Measurements from ENCODE around the gene OR2B2. TPM values are rescaled to one million over a fixed set of nuclear protein-coding genes. Genes with fewer than 3 reads are reported as not detected.

The OR2B2 gene
- total RNA-seq, 6 donors from 2014 or later: not detected

DNA sequence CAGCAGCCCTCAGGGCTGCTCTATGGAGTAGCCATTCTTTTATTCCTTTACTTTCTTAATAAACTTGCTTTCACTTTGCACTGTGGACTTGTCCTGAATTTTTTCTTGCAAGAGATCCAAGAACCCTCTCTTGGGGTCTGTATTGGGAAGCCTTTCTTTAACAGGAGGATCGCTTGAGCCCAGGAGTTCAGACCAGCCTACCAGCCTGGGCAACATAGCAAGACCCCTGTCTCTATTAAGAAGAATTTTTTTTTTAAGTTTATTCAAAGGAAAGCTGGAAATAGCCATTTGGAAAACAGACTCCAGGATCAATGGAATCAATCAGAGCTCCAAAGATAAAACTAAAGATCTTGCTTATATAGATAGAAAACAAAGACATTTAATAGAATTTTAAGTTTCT is 29.1 kb downstream of the OR2B2 start:
- DNase-seq: no peak
- Histone ChIP-seq H3K27ac (no peak overlapping the region), H3K36me3 (no peaks in the 10 kb centered on the region), H3K27me3 (no peaks in the 10 kb centered on the region), H3K4me1 (no peaks in the 10 kb centered on the region), H3K9me3 (no peaks in the 10 kb centered on the region), H3K4me3 (no peak overlapping the region)
- 94 to 100% methylated on average over 1 of the region's 1 CpG for WGBS, 2 donors
- no peak for TF ChIP-seq POLR2AphosphoS5 (IDR thresholded peaks at IDR 0.05)
- ATAC-seq (ENCODE audit: low FRiP score in 2 of 2): no peak

DNA sequence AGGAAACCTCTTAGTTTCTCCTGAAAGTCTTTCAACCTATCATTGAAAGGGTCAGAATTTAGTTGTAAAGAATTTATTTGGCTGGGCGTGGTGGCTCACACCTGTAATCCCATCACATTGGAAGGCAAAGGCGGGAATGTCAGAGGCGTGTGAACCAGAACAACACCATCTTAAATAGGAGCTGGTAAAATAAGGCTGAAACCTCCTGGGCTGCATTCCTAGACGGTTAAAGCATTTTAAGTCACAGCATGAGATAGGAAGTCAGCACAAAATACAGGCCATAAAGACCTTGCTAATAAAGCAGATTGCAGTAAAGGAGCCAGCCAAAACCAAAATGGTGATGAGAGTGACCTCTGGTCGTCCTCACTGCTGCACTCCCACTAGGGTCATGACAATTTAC is 29.6 kb downstream of the OR2B2 start:
- no peak for TF ChIP-seq EP300 (IDR thresholded peaks at IDR 0.05)
- no peak for TF ChIP-seq POLR2AphosphoS5 (IDR thresholded peaks at IDR 0.05)
- WGBS, 2 donors: 81 to 88% methylated on average over 5 of the region's 5 CpGs

DNA sequence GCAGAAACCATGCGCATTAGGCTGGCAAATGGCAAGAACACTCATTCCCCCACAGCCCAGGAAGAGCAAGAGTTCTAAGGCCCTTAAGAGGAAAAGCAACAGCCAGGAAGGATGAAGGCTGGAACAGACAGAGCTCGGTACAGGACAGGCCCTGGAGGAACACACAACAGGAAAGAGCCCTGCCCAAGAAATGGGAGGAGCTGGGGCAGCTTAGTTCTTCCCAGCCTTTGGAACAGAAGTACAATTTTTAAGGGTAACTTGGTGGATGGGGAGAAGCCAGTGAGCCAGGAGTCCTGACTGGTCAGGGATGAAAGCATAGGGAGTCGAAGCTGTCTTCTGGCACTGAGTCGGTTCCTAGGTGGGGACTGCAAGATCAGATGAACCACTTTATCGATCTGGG is 32.4 kb downstream of the OR2B2 start:
- no peaks in the 10 kb centered on the region for H3K4me1 ChIP-seq
- H3K9me3 ChIP-seq: no peaks in the 10 kb centered on the region
- WGBS, 2 donors: 80 to 86% methylated on average over 5 of the region's 5 CpGs
- H3K4me3 ChIP-seq: no peak overlapping the region
- no peak for ATAC-seq (ENCODE audit: low FRiP score in 2 of 2)
- no peak overlapping the region for H3K27ac ChIP-seq
- H3K27me3 ChIP-seq: no peaks in the 10 kb centered on the region
- TF ChIP-seq EP300 (IDR thresholded peaks at IDR 0.05) (no peak), POLR2A (IDR thresholded peaks at IDR 0.05) (no peak), POLR2AphosphoS5 (IDR thresholded peaks at IDR 0.05) (no peak)
- TF ChIP-seq, protein P1, sequence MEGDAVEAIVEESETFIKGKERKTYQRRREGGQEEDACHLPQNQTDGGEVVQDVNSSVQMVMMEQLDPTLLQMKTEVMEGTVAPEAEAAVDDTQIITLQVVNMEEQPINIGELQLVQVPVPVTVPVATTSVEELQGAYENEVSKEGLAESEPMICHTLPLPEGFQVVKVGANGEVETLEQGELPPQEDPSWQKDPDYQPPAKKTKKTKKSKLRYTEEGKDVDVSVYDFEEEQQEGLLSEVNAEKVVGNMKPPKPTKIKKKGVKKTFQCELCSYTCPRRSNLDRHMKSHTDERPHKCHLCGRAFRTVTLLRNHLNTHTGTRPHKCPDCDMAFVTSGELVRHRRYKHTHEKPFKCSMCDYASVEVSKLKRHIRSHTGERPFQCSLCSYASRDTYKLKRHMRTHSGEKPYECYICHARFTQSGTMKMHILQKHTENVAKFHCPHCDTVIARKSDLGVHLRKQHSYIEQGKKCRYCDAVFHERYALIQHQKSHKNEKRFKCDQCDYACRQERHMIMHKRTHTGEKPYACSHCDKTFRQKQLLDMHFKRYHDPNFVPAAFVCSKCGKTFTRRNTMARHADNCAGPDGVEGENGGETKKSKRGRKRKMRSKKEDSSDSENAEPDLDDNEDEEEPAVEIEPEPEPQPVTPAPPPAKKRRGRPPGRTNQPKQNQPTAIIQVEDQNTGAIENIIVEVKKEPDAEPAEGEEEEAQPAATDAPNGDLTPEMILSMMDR (IDR thresholded peaks at IDR 0.05): no peak
- H3K36me3 ChIP-seq: no peaks in the 10 kb centered on the region
- DNase-seq: no peak

More for the DNA sequence above, 29.6 kb downstream of the OR2B2 start:
- no peaks in the 10 kb centered on the region for H3K4me1 ChIP-seq
- ATAC-seq (ENCODE audit: low FRiP score in 2 of 2): no peak
- no peak overlapping the region for H3K27ac ChIP-seq
- no peaks in the 10 kb centered on the region for H3K9me3 ChIP-seq
- no peaks in the 10 kb centered on the region for H3K27me3 ChIP-seq
- H3K36me3 ChIP-seq: no peaks in the 10 kb centered on the region
- DNase-seq: no peak
- H3K4me3 ChIP-seq: no peak overlapping the region

- Histone ChIP-seq H3K4me3 (peak overlapping the region in 3 of 4 donors; percentile 47 to 58 (median 55)), H3K36me3 (no peaks in the 10 kb centered on the region), H3K27ac (peak overlapping the region in 2 of 4 donors; percentile 86 to 91), H3K4me1 (peaks cover 3 to 22% (median 7%) of the 10 kb centered on the region in 4 donors), H3K27me3 (no peaks in the 10 kb centered on the region), H3K9me3 (no peaks in the 10 kb centered on the region)
- 46 to 76% methylated on average over 8 of the region's 8 CpGs for WGBS, 2 donors
- ATAC-seq (ENCODE audit: low FRiP score in 2 of 2): no peak
- DNase-seq: no peak
- TF ChIP-seq, protein P1 (IDR thresholded peaks at IDR 0.05): no peak
- no peak for TF ChIP-seq EP300 (IDR thresholded peaks at IDR 0.05)
- TF ChIP-seq POLR2AphosphoS5 (IDR thresholded peaks at IDR 0.05): no peak
- TF ChIP-seq POLR2A (IDR thresholded peaks at IDR 0.05): no peak
Observed at GRCh38 chr6:27874016-27874415, 38.2 kb downstream of the OR2B2 start.

DNA sequence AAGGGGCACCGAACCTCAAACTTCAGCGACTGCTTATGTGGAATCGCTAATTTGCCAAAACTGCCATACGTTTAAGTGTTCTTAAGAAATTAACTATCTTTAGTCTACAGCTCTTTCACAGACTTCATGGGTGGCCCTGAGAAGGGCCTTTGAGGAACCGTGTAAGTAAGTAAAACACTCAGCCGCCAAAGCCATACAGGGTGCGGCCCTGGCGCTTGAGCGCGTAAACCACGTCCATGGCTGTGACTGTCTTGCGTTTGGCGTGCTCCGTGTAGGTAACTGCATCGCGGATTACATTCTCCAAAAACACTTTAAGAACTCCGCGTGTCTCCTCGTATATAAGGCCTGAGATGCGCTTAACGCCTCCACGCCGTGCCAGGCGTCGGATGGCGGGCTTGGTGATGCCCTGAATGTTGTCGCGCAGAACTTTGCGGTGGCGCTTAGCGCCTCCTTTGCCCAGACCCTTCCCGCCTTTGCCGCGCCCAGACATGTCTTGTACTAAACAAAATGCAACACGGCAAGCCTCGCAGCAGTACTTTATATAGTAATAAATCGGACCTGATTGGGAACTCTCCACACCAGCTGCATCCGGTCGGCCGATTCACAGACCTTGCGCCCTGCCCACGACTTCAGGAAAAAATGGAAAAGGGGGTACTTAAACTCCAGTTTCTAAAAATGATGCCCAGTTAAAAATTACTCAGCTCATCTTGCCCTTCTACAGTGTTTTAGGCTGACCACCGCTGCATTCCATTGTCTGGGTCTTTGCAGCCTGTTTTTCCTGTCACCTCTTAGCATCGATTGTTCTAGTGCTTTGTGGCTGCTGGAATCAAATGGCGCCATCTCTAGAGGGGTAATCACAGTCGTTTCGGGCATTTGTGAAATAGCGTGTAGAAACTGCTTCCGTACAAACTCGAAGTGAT is 38.9 kb downstream of the OR2B2 start:
- Histone ChIP-seq H3K27me3 (no peaks in the 10 kb centered on the region), H3K4me1 (peaks cover 3 to 22% (median 7%) of the 10 kb centered on the region in 4 donors), H3K4me3 (peak overlapping the region; percentile 47 to 58 (median 56)), H3K27ac (peak overlapping the region; percentile 80 to 91 (median 86)), H3K36me3 (no peaks in the 10 kb centered on the region), H3K9me3 (no peaks in the 10 kb centered on the region)
- DNase-seq (peak; percentile 64 to 84), ATAC-seq (ENCODE audit: low FRiP score in 2 of 2) (peak; percentile 78 to 85)
- WGBS, 2 donors: 2% methylated on average over 23 to 44 of the region's 50 CpGs
- TF ChIP-seq, protein P1 (IDR thresholded peaks at IDR 0.05): peak in 1 of 6 experiments; percentile 11
- peak in 2 of 4 donors; percentile 40 to 85 for TF ChIP-seq POLR2A (IDR thresholded peaks at IDR 0.05)
- TF ChIP-seq EP300 (IDR thresholded peaks at IDR 0.05): peak in 1 of 4 donors; percentile 59
- peak; percentile 68 to 74 for TF ChIP-seq POLR2AphosphoS5 (IDR thresholded peaks at IDR 0.05)

Measured in upper lobe of left lung (tissue), 6 donors.